ENCODE measurements around the gene OR52E8.

OR52E8 gene

GRCh38 chr11:5808500-5809121 lies 48.9 kb downstream of the OR52E8 start, which contains the start of gene OR52N2:
TSS of gene OR52N2 (plus strand) at chr11:5808924. CDS start at chr11:5820336, 11,412 bp downstream.
- DNase-seq (ENCODE audit: low read depth in 2 of 2) = peak; percentile 49 to 57

- no peak for DNase-seq (ENCODE audit: low read depth in 2 of 2)
These were observed 49.9 kb downstream of the OR52E8 start for GRCh38 chr11:5807580-5807979.
